ENCODE data around the gene ILKAP. TPM values are rescaled to one million over a fixed set of nuclear protein-coding genes. Genes with fewer than 3 reads are reported as not detected.

ILKAP gene
- total and polyA plus RNA-seq, 2 of the 4 experiments (the other 2 are of a cell fraction): 13.3 to 44.2 TPM

- no peak for DNase-seq
- Histone ChIP-seq H4K5ac (ENCODE audit: low read depth, low read length) (no peak overlapping the region), H2BK15ac (ENCODE audit: low read depth, low read length) (peak overlapping the region; percentile 90; the same call in 1 of the 3 replicates), H2AK9ac (replicated peaks; ENCODE audit: low read depth, low read length, poor library complexity) (no peak overlapping the region), H4K8ac (ENCODE audit: low read depth in 2 of 2, low read length in 2 of 2) (0 out of 4 replicates have a peak overlapping the region, but pooled peaks of 1 of the 2 experiments have one; percentile 83), H3K56ac (ENCODE audit: extremely low read depth, insufficient read depth, low read length) (no peak overlapping the region), H3K9ac (ENCODE audit: low read depth, low read length) (no peak overlapping the region), H2BK5ac (ENCODE audit: low read depth, low read length, poor library complexity, severe bottlenecking) (no peak overlapping the region), H3K18ac (ENCODE audit: low read depth, low read length) (no peak overlapping the region), H3K79me1 (ENCODE audit: low read depth in 1 of 2, low read length in 2 of 2) (no peaks in the 10 kb centered on the region), H4K91ac (ENCODE audit: insufficient read depth, low read depth, low read length) (peak overlapping the region; percentile 86), H3K4me2 (ENCODE audit: low read depth, low read length) (no peak overlapping the region), H2BK20ac (ENCODE audit: low read depth, low read length) (peak overlapping the region; percentile 25; the same call in 1 of the 2 replicates), H3K9me1 (ENCODE audit: insufficient read depth, low read length) (0 out of 2 replicates have a peak, but pooled peaks cover 10% of the 10 kb centered on the region), H3K4me3 (ENCODE audit: insufficient read depth, low read depth, low read length) (no peak overlapping the region), H3K23ac (ENCODE audit: low read depth, low read length) (no peak overlapping the region), H2AFZ (replicated peaks; ENCODE audit: low read length, poor library complexity) (peak overlapping the region; percentile 63), H3K36me3 (ENCODE audit: control insufficient read depth, insufficient read depth, low read length) (no peaks in the 10 kb centered on the region), H3K27ac (ENCODE audit: insufficient read depth, low read length) (no peak overlapping the region), H3K9me3 (ENCODE audit: control insufficient read depth, insufficient read depth, low read length) (no peaks in the 10 kb centered on the region), H4K20me1 (ENCODE audit: insufficient read depth, low read length) (no peaks in the 10 kb centered on the region), H3K4me1 (ENCODE audit: control insufficient read depth, insufficient read depth, low read length) (peaks cover 17% of the 10 kb centered on the region), H2AK5ac (ENCODE audit: low read depth, low read length) (peak overlapping the region; percentile 85), H2BK120ac (ENCODE audit: low read depth, low read length) (peak overlapping the region; percentile 95), H3K4ac (ENCODE audit: low read depth, low read length) (0 out of 2 replicates have a peak overlapping the region, but pooled peaks have one; percentile 98), H3K14ac (replicated peaks; ENCODE audit: low read depth, low read length) (no peak overlapping the region), H3K27me3 (ENCODE audit: control insufficient read depth, insufficient read depth, low read length) (no peaks in the 10 kb centered on the region)
- POLR2A ChIA-PET (ENCODE audit: unreplicated experiment): no interaction called here
- ATAC-seq (ENCODE audit: low read depth): no peak
- in situ Hi-C loops (cut with MboI; ENCODE audit: low sequenced_read_pairs) (no loop called here), intact Hi-C loops (cut with micrococcal nuclease) (no loop called here), dilution Hi-C loops (cut with HindIII; ENCODE audit: low sequenced_read_pairs, unreplicated experiment) (no loop called here)
- 94% methylated on average over 10 of the region's 12 CpGs; no CpG with 5 or more reads in 1 of the 2 experiments for WGBS, 2 experiments (ENCODE audit: extremely low coverage in 2 of 2, insufficient read length in 1 of 2)
- CTCF ChIA-PET: no interaction called here
- BruUV-seq (replicated peaks): no TSS peak
- no peak for TF ChIP-seq RAD21 (IDR thresholded peaks at IDR 0.05; ENCODE audit: low read length)
- no peak for TF ChIP-seq CHD1 (IDR thresholded peaks at IDR 0.05; ENCODE audit: low read depth, low read length)
- no peak for TF ChIP-seq BHLHE40 (IDR thresholded peaks at IDR 0.05; ENCODE audit: low read depth, low read length)
- TF ChIP-seq RCOR1 (IDR thresholded peaks at IDR 0.05; ENCODE audit: insufficient replicate concordance, low read length): no peak
- TF ChIP-seq MXI1 (IDR thresholded peaks at IDR 0.05; ENCODE audit: borderline replicate concordance, low read depth, low read length): no peak
- TF ChIP-seq SMC3 (IDR thresholded peaks at IDR 0.05; ENCODE audit: low read depth, low read length): no peak
- no peak for TF ChIP-seq FOS (IDR thresholded peaks at IDR 0.05; ENCODE audit: low read depth, low read length)
- TF ChIP-seq CEBPB (IDR thresholded peaks at IDR 0.05; ENCODE audit: low read depth, low read length): no peak
- no peak for TF ChIP-seq MAZ (IDR thresholded peaks at IDR 0.05; ENCODE audit: borderline replicate concordance, low read depth, low read length)
- no peak for TF ChIP-seq USF2 (IDR thresholded peaks at IDR 0.05; ENCODE audit: low read depth, low read length)
- no peak for TF ChIP-seq NFE2L2 (IDR thresholded peaks at IDR 0.05; ENCODE audit: low read depth, low read length)
- no peak for TF ChIP-seq MAFK (IDR thresholded peaks at IDR 0.05; ENCODE audit: low read depth, low read length)
- TF ChIP-seq ELK1 (IDR thresholded peaks at IDR 0.05; ENCODE audit: borderline replicate concordance, low read depth, low read length): no peak
- TF ChIP-seq CTCF (conservative IDR thresholded peaks at IDR 0.05; ENCODE audit: low read depth, low read length): no peak
- no peak for TF ChIP-seq RFX5 (IDR thresholded peaks at IDR 0.05; ENCODE audit: low read depth, low read length)
- TF ChIP-seq POLR2A (IDR thresholded peaks at IDR 0.05; ENCODE audit: low read depth, low read length): no peak
Measured at GRCh38 chr2:238145046-238145445, 58.4 kb downstream of the ILKAP start.
